HCT116 (cell line): ENCODE measurements around the gene PRKG1.
A peak's percentile ranks its signal among the peaks of the same experiment; 100 is the strongest.

Experiments
- CEBPB ChIP-seq: IDR thresholded peaks from 2 replicates; pipeline ENCODE4 v1.6.1; 2012; ENCODE audit warnings: low read depth
- CTCF ChIP-seq, 3 experiments: fragments of 200-600 bp in 1 of 3; sonication (generic) in 1 of 3; IDR thresholded peaks in 2 of 3; conservative IDR thresholded peaks in 1 of 3; 2 replicates each; pipeline ENCODE4 v1.5.1; 2012 to 2017; ENCODE audit warnings: low read depth in 2 of 3, low read length in 2 of 3, antibody characterized with exemption in 1 of 3, borderline replicate concordance in 1 of 3, control low read depth in 1 of 3, mild to moderate bottlenecking in 1 of 3, mixed read lengths in 1 of 3, mixed run types in 1 of 3, moderate library complexity in 1 of 3; ENCODE audit not compliant: insufficient read depth in 1 of 3
- EGR1 ChIP-seq: IDR thresholded peaks from 2 replicates; pipeline ENCODE4 v1.6.1; 2012; ENCODE audit warnings: low read depth
- EZH2 ChIP-seq: fragments of 200-600 bp; sonication (generic); IDR thresholded peaks from 2 replicates; pipeline ENCODE4 v1.6.1; 2017; ENCODE audit warnings: antibody characterized with exemption, mixed run types
- JUND ChIP-seq: IDR thresholded peaks from 2 replicates; pipeline ENCODE4 v1.6.1; 2012
- POLR2A ChIP-seq: IDR thresholded peaks from 2 replicates; pipeline ENCODE4 v1.7.0; 2011; ENCODE audit warnings: borderline replicate concordance; ENCODE audit not compliant: insufficient read depth, insufficient read length; ENCODE audit errors: extremely low read depth
- POLR2AphosphoS5 ChIP-seq: IDR thresholded peaks from 2 replicates; pipeline ENCODE4 v1.6.1; 2011; ENCODE audit warnings: mild to moderate bottlenecking, low read depth, low read length, moderate library complexity
- SIN3A ChIP-seq: IDR thresholded peaks from 2 replicates; pipeline ENCODE4 v1.6.1; 2012; ENCODE audit warnings: low read depth
- SP1 ChIP-seq: IDR thresholded peaks from 2 replicates; pipeline ENCODE4 v1.6.1; 2012; ENCODE audit warnings: low read depth
- SRF ChIP-seq: IDR thresholded peaks from 2 replicates; pipeline ENCODE4 v1.6.1; 2012; ENCODE audit warnings: low read depth
- ZBTB33 ChIP-seq: IDR thresholded peaks from 2 replicates; pipeline ENCODE4 v1.6.1; 2011; ENCODE audit warnings: mild to moderate bottlenecking, low read length, moderate library complexity; ENCODE audit not compliant: insufficient replicate concordance; ENCODE audit errors: extremely low read depth

GRCh38 chr10:51892965-51893658 lies 818.8 kb downstream of the PRKG1 start:
- TF ChIP-seq CTCF (IDR thresholded peaks at IDR 0.05 in 2 of 3, conservative IDR thresholded peaks at IDR 0.05 in 1 of 3; ENCODE audit: borderline replicate concordance in 1 of 3, insufficient read depth in 1 of 3, low read depth in 2 of 3, low read length in 2 of 3), result peak; percentile 54 to 67 (median 61); a peak in 5 of 6 replicates
- TF ChIP-seq EGR1, result no peak
- no peak for TF ChIP-seq SRF
- TF ChIP-seq SIN3A, result no peak
- TF ChIP-seq POLR2A, result no peak
- no peak for TF ChIP-seq ZBTB33
- TF ChIP-seq SP1, result no peak
- 0 out of 2 replicates have a peak, but pooled peaks have one; percentile 10 for TF ChIP-seq CEBPB
- TF ChIP-seq POLR2AphosphoS5, result no peak
- no peak for TF ChIP-seq JUND
- TF ChIP-seq EZH2, result no peak
